DOHH2 (cell line): ENCODE results near the gene AP2A1.

Source experiments
- H3F3A ChIP-seq: fragments of 200-600 bp; sonication (generic), shearing (Covaris generic); 2 replicates; pipeline ENCODE4 v1.6.0; 2016; ENCODE audit warnings: antibody characterized with exemption, mild to moderate bottlenecking; ENCODE audit not compliant: control insufficient read depth, insufficient read depth
- H3K27ac ChIP-seq: fragments of 200-600 bp; sonication (generic); 2 replicates; pipeline ENCODE4 v1.5.1; 2014; ENCODE audit warnings: low read depth, mild to moderate bottlenecking, low read length, moderate library complexity
- H3K27me3 ChIP-seq: fragments of 200-600 bp; sonication (generic); 2 replicates; pipeline ENCODE4 v1.6.1; 2014; ENCODE audit warnings: mild to moderate bottlenecking, low read length, mixed read lengths; ENCODE audit not compliant: control insufficient read depth
- H3K36me3 ChIP-seq: fragments of 200-600 bp; sonication (generic); 2 replicates; pipeline ENCODE4 v1.6.1; 2014; ENCODE audit warnings: mild to moderate bottlenecking, low read length, moderate library complexity, mixed read lengths; ENCODE audit not compliant: control insufficient read depth
- H3K4me1 ChIP-seq: fragments of 200-600 bp; sonication (generic); 2 replicates; pipeline ENCODE4 v1.6.1; 2014; ENCODE audit warnings: mild to moderate bottlenecking, low read length, mixed read lengths; ENCODE audit not compliant: control insufficient read depth
- H3K4me2 ChIP-seq: fragments of 200-600 bp; sonication (generic); 2 replicates; pipeline ENCODE4 v1.6.0; 2014; ENCODE audit warnings: mild to moderate bottlenecking, low read length, moderate library complexity
- H3K4me3 ChIP-seq: fragments of 200-600 bp; sonication (generic); 2 replicates; pipeline ENCODE4 v1.5.1; 2014; ENCODE audit warnings: mild to moderate bottlenecking, low read length, mixed read lengths
- H3K79me2 ChIP-seq: fragments of 200-600 bp; sonication (generic); 2 replicates; pipeline ENCODE4 v1.6.1; 2014; ENCODE audit warnings: mild to moderate bottlenecking, low read length, mixed read lengths; ENCODE audit not compliant: control insufficient read depth
- H3K9me2 ChIP-seq: fragments of 200-600 bp; sonication (generic); replicated peaks from 2 replicates; pipeline ENCODE4 v1.6.1; 2014; ENCODE audit warnings: mild to moderate bottlenecking, low read length, mixed read lengths; ENCODE audit not compliant: control insufficient read depth
- H3K9me3 ChIP-seq: fragments of 200-600 bp; sonication (generic); 2 replicates; pipeline ENCODE4 v1.6.1; 2014; ENCODE audit warnings: antibody characterized with exemption, low read length, mixed read lengths; ENCODE audit not compliant: control insufficient read depth, insufficient read depth
- H4K20me1 ChIP-seq: fragments of 200-600 bp; sonication (generic); 2 replicates; pipeline ENCODE4 v1.6.0; 2014; ENCODE audit warnings: low read depth, mild to moderate bottlenecking, antibody characterized with exemption, low read length, moderate library complexity; ENCODE audit not compliant: control insufficient read depth, insufficient read depth
- EZH2phosphoT487 ChIP-seq: fragments of 200-600 bp; sonication (generic); IDR thresholded peaks from 2 replicates; pipeline ENCODE4 v1.6.1; 2017; ENCODE audit warnings: borderline replicate concordance, mild to moderate bottlenecking, antibody characterized with exemption, low read length, moderate library complexity, mixed read lengths
- TF ChIP-seq, protein P1 (sequence below): fragments of 200-600 bp; sonication (generic); IDR thresholded peaks from one replicate; pipeline ENCODE4 v1.5.1; 2014; ENCODE audit warnings: antibody characterized with exemption, mild to moderate bottlenecking, low read depth, low read length; ENCODE audit not compliant: poor library complexity, severe bottlenecking

The AP2A1 gene

DNA sequence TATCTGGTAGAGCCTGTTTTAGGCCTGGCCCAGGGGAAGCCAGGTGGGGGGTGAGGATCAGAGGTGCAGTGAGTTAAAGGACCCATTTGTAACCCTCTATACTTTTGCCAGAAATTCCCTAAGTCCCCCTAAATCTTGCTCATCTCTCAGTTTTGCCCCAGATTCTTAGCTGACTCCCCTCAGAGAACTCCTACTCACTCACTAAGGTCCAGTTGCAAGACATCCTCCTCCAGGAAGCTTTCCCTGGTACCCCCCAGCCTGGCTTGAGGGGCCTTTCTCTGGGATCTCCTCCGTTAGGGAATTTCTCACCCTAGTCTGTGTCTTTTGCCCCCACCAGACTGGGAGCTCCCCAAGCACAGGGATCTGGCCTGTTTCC is 5.6 kb upstream of the AP2A1 start:
- Histone ChIP-seq H3F3A (peaks cover 3% of the 10 kb centered on the region), H3K9me2 (no peaks in the 10 kb centered on the region), H3K27ac (no peak overlapping the region), H3K4me1 (peaks cover 18% of the 10 kb centered on the region), H4K20me1 (no peaks in the 10 kb centered on the region), H3K79me2 (no peaks in the 10 kb centered on the region), H3K27me3 (no peaks in the 10 kb centered on the region), H3K36me3 (no peaks in the 10 kb centered on the region), H3K9me3 (no peaks in the 10 kb centered on the region), H3K4me2 (peak overlapping the region; percentile 21; the same call in 1 of the 2 replicates), H3K4me3 (no peak overlapping the region)
- TF ChIP-seq EZH2phosphoT487, result no peak
- TF ChIP-seq, protein P1, sequence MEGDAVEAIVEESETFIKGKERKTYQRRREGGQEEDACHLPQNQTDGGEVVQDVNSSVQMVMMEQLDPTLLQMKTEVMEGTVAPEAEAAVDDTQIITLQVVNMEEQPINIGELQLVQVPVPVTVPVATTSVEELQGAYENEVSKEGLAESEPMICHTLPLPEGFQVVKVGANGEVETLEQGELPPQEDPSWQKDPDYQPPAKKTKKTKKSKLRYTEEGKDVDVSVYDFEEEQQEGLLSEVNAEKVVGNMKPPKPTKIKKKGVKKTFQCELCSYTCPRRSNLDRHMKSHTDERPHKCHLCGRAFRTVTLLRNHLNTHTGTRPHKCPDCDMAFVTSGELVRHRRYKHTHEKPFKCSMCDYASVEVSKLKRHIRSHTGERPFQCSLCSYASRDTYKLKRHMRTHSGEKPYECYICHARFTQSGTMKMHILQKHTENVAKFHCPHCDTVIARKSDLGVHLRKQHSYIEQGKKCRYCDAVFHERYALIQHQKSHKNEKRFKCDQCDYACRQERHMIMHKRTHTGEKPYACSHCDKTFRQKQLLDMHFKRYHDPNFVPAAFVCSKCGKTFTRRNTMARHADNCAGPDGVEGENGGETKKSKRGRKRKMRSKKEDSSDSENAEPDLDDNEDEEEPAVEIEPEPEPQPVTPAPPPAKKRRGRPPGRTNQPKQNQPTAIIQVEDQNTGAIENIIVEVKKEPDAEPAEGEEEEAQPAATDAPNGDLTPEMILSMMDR, result no peak

GRCh38 chr19:49761625-49762311 is 5.0 kb upstream of the AP2A1 start:
- no peaks in the 10 kb centered on the region for H3K9me2 ChIP-seq
- no peaks in the 10 kb centered on the region for H4K20me1 ChIP-seq
- no peak overlapping the region for H3K27ac ChIP-seq
- H3K4me1 ChIP-seq, result peaks cover 18% of the 10 kb centered on the region
- no peak overlapping the region for H3K4me3 ChIP-seq
- H3K9me3 ChIP-seq, result no peaks in the 10 kb centered on the region
- H3K36me3 ChIP-seq, result no peaks in the 10 kb centered on the region
- no peak for TF ChIP-seq EZH2phosphoT487
- TF ChIP-seq, protein P1, result peak; percentile 24
- H3K79me2 ChIP-seq, result no peaks in the 10 kb centered on the region
- peak overlapping the region; percentile 21; the same call in 1 of the 2 replicates for H3K4me2 ChIP-seq
- H3F3A ChIP-seq, result peaks cover 3% of the 10 kb centered on the region
- H3K27me3 ChIP-seq, result no peaks in the 10 kb centered on the region

DNA sequence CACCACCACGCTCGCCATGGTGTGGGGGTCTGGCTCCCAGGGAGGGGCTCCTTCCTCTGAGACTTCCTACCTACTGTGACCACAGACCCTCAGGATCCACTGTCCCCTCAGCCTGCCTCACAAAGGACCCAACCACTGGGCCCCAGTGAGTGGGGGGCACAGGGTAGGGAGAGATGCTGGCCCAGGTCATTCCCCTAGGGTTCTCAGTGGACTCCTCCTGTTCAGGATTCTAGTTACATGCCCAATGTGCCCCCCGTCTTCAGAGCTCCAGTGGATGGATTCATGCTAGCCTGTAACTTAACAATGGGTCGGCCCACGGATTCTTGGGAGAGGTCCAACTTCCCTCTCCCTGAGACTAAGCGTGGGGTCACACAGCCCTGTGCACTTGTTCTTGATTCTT is 3.6 kb upstream of the AP2A1 start, which contains the start of gene TSKS:
TSKS (minus strand) TSS at position 77 of the 400 bp plus-strand sequence; CDS start at position 18, 59 bp downstream.
- Histone ChIP-seq H3K27ac (no peak within 1 kb of the TSS), H3K9me3 (no peaks in the 10 kb centered on the region), H3K4me1 (peaks cover 26% of the 10 kb centered on the region), H3K4me3 (no peak within 1 kb of the TSS), H3K79me2 (peaks cover 14% of the 10 kb centered on the region), H3F3A (peaks cover 3% of the 10 kb centered on the region), H4K20me1 (no peaks in the 10 kb centered on the region), H3K36me3 (no peaks in the 10 kb centered on the region; the same call in 1 of the 2 replicates), H3K4me2 (no peak within 1 kb of the TSS), H3K27me3 (no peaks in the 10 kb centered on the region), H3K9me2 (no peaks in the 10 kb centered on the region)
- TF ChIP-seq EZH2phosphoT487, result no peak
- TF ChIP-seq, protein P1, result no peak
